HG03095 (cell line): ENCODE data around the gene GREM1.

Experiments used
- ATAC-seq: cut with Tn5 transposase; IDR thresholded peaks from one replicate; pipeline ENCODE4 v1.9.1; 2021; ENCODE audit warnings: moderate library complexity; ENCODE audit not compliant: unreplicated experiment

GREM1 gene

GRCh38 chr15:32694222-32694983 is 23.4 kb upstream of the GREM1 start:
- no peak for ATAC-seq

GRCh38 chr15:32698773-32699390 is 18.9 kb upstream of the GREM1 start:
- ATAC-seq = no peak

- no peak for ATAC-seq
Observed at GRCh38 chr15:32700501-32701150, 17.2 kb upstream of the GREM1 start.

GRCh38 chr15:32701863-32702262 is 15.9 kb upstream of the GREM1 start:
- ATAC-seq = no peak

- no peak for ATAC-seq
Observed at GRCh38 chr15:32704395-32704981, 13.3 kb upstream of the GREM1 start.

- ATAC-seq = no peak
Observed at GRCh38 chr15:32705446-32705845, 12.4 kb upstream of the GREM1 start.

DNA sequence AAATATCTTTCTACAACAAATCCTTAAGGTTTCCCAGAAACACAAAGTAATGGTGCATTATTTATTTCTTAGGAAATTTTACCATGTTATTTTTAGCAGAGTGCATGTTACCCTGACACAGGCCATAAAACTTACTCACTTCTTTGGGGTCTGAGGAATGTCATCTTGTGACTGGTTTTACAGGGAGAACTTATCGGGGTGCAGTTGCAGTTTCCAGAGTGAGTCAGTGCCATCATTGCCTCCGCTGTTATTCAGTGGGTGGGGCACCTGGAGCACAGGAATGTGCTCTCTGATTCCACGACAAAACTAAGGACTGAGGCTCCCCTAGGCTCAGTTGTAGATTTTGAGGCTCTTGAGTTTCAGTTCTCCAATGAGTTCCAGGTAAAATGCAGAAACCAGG is 11.1 kb upstream of the GREM1 start:
- no peak for ATAC-seq

GRCh38 chr15:32707436-32707835 is 10.4 kb upstream of the GREM1 start:
- ATAC-seq = no peak

- no peak for ATAC-seq
Observed at GRCh38 chr15:32709295-32710033, 8.3 kb upstream of the GREM1 start.

DNA sequence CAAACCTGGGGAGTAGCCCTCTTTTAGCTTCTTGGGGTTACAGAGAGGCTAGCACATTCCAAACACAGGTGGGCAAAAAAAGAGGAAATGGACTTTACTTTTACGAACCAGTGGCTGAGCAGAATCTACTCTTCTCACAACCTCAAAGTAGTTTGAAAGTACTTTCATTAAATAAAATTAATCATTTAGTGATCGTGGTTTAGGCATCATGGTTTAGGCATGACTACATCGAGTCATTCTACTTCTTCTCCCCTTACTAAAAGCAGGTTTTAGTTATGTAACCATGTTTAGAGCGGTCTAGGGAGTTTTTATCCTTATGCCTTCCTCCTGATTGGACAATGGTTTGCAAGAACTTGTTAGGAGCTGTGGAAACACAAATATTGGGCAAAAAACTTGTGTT is 2.5 kb upstream of the GREM1 start:
- ATAC-seq = no peak

GRCh38 chr15:32716216-32716914 is 1.4 kb upstream of the GREM1 start:
- no peak for ATAC-seq

- no peak for ATAC-seq
Observed at GRCh38 chr15:32716915-32717425, 834 bp upstream of the GREM1 start.

DNA sequence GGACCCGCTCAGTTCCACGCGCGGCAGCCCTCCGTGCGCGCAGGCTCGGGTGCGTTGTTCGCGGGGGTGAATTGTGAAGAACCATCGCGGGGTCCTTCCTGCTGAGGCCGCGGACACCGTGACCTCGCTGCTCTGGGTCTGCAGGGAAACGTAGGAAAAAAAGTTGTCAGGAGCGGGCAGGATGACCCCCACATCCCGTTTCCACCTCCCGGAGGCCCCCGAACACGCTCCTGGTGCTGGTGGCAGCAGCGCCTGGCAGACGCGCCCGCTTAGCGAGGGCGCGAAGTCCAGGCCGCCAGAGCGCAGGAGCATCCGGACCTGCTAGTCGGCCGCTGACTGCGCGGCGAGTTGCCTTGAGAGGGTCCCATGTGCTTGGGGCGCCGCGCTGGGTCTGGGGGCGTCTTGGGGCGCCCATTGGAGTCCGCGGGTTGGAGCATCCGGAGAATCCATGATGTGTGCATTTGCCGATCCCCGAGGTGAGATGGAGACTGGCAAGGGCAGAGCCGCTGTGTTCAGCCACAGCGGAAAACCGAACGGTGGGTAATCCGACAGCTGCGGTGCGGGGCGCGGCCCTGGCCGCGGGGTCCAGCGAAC is 520 bp downstream of the GREM1 start:
- ATAC-seq = no peak

DNA sequence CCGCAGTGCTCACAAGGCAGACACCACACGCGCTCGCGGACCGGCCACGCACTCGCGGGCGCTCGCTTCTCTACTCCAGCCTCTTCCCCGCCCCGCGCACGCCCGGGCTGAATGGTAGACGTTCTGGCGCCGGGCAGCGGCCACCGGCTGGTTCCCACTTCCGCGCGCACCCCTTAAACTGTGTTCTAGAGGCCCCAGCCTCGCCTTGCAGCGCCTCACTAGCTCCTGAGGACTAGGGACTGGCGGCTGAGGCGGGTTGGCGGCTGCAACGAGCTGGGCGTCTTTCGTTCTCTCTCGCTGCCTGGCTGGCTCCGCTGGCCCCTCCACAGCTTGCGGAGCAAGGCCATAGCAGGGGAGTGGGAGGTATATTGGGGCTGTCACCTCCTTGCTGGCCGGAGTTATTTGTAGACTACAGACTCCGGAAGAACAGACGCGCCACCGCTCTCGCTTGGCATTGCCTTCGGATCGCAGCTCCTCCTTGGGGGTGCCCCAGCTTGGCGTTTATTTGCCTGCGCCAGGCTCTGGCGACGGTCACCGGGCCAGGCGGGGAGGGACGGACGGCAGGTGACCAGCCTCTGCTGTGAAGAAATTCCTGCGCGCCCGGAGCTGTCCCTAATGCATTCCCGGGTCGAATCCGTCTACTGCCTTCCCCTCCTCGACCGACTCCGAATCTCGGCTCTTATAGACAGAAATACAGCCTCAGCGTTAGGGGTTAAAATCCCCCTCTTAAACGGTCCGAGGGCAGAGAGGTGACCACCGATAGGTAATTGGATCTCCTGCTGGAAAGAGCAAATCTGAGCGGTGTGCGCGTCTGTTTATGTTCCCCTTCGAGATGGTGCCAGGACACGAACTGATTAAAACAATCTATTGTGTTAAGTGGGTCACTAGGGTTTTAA is 1.3 kb downstream of the GREM1 start:
- ATAC-seq = no peak

DNA sequence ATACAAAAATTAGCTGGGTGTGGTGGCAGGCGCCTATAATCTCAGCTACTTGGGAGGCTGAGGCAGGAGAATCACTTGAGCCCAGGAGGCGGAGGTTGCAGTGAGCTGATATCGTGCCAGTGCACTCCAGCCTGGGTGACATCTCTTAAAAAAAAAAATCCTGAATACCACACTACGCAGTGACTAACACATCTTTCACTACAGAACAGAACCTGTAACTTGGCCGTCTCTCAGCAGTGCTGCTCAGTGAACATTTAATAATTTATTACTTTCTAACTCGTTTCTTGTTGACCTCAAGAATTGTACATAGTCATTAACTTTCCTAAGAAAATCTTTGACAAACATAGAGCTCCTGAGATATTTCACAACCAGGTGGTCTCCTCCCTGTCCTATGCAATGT is 3.8 kb downstream of the GREM1 start:
- ATAC-seq = no peak

DNA sequence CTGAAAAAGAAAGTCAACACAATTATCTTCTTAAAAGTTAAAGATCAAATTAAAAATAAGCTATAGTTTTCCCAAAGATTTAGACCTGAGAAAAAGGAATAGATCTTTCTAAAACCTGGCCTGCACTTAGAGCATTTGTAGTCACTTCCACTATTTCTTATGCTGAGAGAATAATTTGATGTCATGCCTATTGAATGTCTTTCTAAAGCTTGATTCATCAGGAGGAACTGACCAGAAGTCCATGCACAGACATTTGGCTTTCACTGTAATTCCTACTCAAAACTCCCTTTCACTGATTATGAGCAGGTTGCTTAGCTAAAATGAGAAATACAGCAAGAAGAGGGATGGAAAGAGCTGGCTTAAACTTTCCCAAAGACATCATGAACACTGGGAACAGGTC is 4.3 kb downstream of the GREM1 start:
- no peak for ATAC-seq

DNA sequence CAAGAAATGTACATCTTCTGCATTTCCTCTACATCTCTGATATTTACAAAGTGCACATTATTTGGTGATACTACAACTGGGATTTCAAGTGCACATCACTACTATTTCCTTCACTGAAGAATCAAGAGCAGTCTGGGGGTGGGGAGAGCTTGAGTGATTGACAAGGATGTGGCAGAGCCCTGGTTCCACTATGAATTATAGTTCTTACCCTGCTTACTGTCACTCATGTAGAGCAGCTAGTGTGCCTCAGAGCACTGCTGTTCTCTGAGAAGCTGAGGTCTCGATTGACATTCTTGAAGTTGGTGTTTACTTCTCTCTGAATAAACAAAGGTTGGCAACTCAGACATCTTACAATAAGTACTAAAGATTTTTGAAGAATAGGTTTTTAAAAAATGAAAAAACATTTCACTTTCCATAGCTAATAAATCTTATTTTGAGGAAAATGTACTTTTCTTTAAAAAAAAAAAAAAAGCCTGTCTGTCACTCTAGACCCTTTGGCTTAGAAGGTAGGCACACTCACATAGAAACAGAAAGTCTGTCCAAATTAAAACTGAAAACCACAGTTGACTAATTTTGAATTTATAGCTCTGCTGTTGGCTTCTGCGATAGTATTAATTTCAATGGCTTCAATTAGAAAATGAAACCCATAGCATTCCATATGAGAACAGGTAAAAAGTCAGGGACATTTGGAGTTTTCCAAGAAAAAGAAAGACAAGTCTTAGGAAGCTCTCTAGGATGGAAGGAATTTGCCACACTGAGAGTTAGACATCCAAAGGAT is 5.6 kb downstream of the GREM1 start:
- ATAC-seq = peak; percentile 87

GRCh38 chr15:32729700-32730395 is 12.0 kb downstream of the GREM1 start:
- no peak for ATAC-seq
